Esophagus squamous epithelium (tissue), 5 donors: ENCODE results near the gene SEMA3F. TPM values are rescaled to one million over a fixed set of nuclear protein-coding genes. Genes with fewer than 3 reads are reported as not detected.
A peak's percentile ranks its signal among the peaks of the same experiment; 100 is the strongest.

ENCODE experiments used
- DNase-seq: peaks from one replicate; lab custom pipeline; 2025; lab: John Stamatoyannopoulos, UW
- H3K27ac ChIP-seq, 4 donors: fragments of 200-600 bp; sonication (generic); one replicate each; pipeline ENCODE4 v1.5.1; 2016 to 2019; ENCODE audit warnings: mild to moderate bottlenecking in 1 of 4
- H3K27me3 ChIP-seq, 4 donors: fragments of 200-600 bp; sonication (generic); 1 replicate in 3 of 4; 2 replicates in 1 of 4; pipeline versions ENCODE4 v1.5.1 to v1.6.0; 2017 to 2021; ENCODE audit warnings: antibody characterized with exemption in 1 of 4
- H3K36me3 ChIP-seq, 3 donors: fragments of 200-600 bp; sonication (generic); one replicate each; pipeline ENCODE4 v1.5.1; 2016 to 2019
- H3K4me1 ChIP-seq, 3 donors: fragments of 200-600 bp; sonication (generic); one replicate each; pipeline ENCODE4 v1.5.1; 2017 to 2019
- H3K4me3 ChIP-seq, 4 donors: fragments of 200-600 bp; sonication (generic); 1 replicate in 3 of 4; 2 replicates in 1 of 4; pipeline ENCODE4 v1.5.1; 2016 to 2019; ENCODE audit warnings: mild to moderate bottlenecking in 2 of 4, moderate library complexity in 1 of 4
- H3K9me3 ChIP-seq, 3 donors: fragments of 200-600 bp; sonication (generic); one replicate each; pipeline ENCODE4 v1.5.1; 2016 to 2019
- POLR2A ChIP-seq, 4 donors: fragments of 450-650 bp; IDR thresholded peaks; one replicate each; pipeline ENCODE4 v1.6.1; 2017; ENCODE audit warnings: antibody characterized with exemption in 4 of 4, mild to moderate bottlenecking in 4 of 4, moderate library complexity in 3 of 4
- WGBS, 2 donors: methylation state at CpG; one replicate each; pipeline ENCODE4 v1.1.5; 2018; 5-methylcytosine and 5-hydroxymethylcytosine counted together
- intact Hi-C: fragments of 100-400 bp; cut with DNase I; formaldehyde crosslinking; loops from one replicate; pipeline ENCODE4 v1.15.0; 2022
- total RNA-seq, 4 donors: library from RNA; depleted of rRNA; stranded (reverse); fragments of >200 nt; gene quantifications; one replicate each; pipeline ENCODE4 v1.1.0, GENCODE V29; 2016
- TF ChIP-seq, protein P1 (sequence below), 6 experiments: fragments of 450-650 bp in 4 of 6; fragments of 200-600 bp in 2 of 6; sonication (generic) in 2 of 6; IDR thresholded peaks; one replicate each; pipeline ENCODE4 v1.5.1; 2016 to 2019; ENCODE audit warnings: antibody characterized with exemption in 6 of 6, mild to moderate bottlenecking in 4 of 6, moderate library complexity in 4 of 6
- donor health status: DM: yes; HTN: yes; CAD: no.

The SEMA3F gene
- total RNA-seq, 4 donors from 2014 or later, result 56.8 to 146 (median 109) TPM

DNA sequence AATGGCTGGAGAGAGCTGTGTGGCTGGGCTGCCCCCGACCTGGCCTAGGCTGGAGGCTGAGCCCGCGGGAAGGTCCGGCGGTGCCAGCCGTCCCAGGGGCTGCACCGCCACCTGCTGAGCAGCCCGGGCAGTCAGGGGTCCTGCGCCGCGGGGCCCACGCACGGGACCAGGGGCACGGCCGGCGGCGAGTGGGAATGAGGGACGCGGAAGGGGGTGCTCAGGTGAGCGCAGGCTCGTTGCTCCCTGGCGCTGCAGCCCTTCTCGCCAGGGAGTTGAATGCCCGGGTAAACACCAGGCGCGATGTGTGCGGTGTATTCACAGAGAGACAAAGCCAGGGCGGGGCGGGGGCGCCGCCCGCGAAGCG is 666 bp upstream of the SEMA3F start:
- Histone ChIP-seq H3K36me3 (peaks cover 0 to 5% (median 0%) of the 10 kb centered on the region in 3 donors), H3K4me1 (peaks cover 41 to 95% (median 70%) of the 10 kb centered on the region in 3 donors), H3K27me3 (peaks cover 0 to 23% (median 0%) of the 10 kb centered on the region in 4 donors), H3K9me3 (no peaks in the 10 kb centered on the region), H3K27ac (peak overlapping the region; percentile 89 to 97 (median 92)), H3K4me3 (peak overlapping the region; percentile 65 to 86 (median 77))
- WGBS, 2 donors, result no CpG with 5 or more reads among the region's 34 CpGs
- DNase-seq, result no peak
- intact Hi-C loops, result no loop called here
- TF ChIP-seq, protein P1, sequence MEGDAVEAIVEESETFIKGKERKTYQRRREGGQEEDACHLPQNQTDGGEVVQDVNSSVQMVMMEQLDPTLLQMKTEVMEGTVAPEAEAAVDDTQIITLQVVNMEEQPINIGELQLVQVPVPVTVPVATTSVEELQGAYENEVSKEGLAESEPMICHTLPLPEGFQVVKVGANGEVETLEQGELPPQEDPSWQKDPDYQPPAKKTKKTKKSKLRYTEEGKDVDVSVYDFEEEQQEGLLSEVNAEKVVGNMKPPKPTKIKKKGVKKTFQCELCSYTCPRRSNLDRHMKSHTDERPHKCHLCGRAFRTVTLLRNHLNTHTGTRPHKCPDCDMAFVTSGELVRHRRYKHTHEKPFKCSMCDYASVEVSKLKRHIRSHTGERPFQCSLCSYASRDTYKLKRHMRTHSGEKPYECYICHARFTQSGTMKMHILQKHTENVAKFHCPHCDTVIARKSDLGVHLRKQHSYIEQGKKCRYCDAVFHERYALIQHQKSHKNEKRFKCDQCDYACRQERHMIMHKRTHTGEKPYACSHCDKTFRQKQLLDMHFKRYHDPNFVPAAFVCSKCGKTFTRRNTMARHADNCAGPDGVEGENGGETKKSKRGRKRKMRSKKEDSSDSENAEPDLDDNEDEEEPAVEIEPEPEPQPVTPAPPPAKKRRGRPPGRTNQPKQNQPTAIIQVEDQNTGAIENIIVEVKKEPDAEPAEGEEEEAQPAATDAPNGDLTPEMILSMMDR (IDR thresholded peaks at IDR 0.05), result peak in 3 of 6 experiments; percentile 31 to 35 (median 32)
- no peak for TF ChIP-seq POLR2A (IDR thresholded peaks at IDR 0.05)

DNA sequence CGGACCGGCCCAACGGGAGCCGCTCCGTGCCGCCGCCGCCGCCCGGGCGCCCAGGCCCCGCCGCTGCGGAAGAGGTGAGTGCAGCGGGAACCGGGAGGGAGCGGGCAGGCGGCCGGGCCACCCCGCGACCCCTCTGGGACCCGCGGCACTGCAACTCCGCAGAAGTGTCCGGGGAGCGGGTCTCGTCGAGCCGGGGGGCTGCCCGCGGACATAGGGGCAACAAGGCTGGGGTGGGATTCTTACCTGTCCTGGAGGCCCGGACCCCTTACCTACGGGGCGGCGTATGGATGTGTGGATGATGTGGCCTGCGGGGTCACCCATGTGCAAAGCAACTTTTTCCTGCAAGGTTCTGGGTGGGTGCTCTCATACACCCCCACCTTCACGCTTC is 361 bp downstream of the SEMA3F start:
- Histone ChIP-seq H3K27me3 (peaks cover 0 to 23% (median 0%) of the 10 kb centered on the region in 4 donors), H3K4me1 (peaks cover 43 to 95% (median 72%) of the 10 kb centered on the region in 3 donors), H3K27ac (peak overlapping the region; percentile 89 to 97 (median 94)), H3K9me3 (no peaks in the 10 kb centered on the region), H3K4me3 (peak overlapping the region; percentile 65 to 86 (median 77)), H3K36me3 (peaks cover 0 to 15% (median 0%) of the 10 kb centered on the region in 3 donors)
- no peak for TF ChIP-seq POLR2A (IDR thresholded peaks at IDR 0.05)
- TF ChIP-seq, protein P1 (IDR thresholded peaks at IDR 0.05), result no peak
- WGBS, 2 donors, result 7 to 13% methylated on average over 3 to 5 of the region's 37 CpGs
- no peak for DNase-seq
- intact Hi-C loops, result no loop called here

DNA sequence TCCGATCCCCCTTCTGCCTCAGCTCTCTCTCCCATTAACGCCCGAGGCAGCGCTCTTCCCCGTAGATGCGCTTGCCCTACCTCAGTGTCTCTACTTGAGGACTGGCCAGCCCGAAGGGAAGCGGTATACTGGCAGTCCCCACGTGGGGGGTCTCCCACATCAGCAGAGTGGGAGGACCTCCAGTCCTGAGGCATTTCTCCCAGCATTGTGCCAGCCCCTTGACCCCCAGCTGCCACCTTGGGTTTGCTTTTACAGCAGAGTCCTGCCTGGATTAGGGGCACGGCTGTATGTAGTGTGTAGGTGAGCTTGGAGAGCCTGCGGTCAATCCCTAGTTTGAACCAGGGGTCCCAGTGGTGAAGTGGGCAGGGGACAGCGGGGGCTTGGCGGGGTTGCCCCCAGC is 767 bp downstream of the SEMA3F start:
- peak overlapping the region; percentile 89 to 97 (median 94) for H3K27ac ChIP-seq
- no peak for DNase-seq

DNA sequence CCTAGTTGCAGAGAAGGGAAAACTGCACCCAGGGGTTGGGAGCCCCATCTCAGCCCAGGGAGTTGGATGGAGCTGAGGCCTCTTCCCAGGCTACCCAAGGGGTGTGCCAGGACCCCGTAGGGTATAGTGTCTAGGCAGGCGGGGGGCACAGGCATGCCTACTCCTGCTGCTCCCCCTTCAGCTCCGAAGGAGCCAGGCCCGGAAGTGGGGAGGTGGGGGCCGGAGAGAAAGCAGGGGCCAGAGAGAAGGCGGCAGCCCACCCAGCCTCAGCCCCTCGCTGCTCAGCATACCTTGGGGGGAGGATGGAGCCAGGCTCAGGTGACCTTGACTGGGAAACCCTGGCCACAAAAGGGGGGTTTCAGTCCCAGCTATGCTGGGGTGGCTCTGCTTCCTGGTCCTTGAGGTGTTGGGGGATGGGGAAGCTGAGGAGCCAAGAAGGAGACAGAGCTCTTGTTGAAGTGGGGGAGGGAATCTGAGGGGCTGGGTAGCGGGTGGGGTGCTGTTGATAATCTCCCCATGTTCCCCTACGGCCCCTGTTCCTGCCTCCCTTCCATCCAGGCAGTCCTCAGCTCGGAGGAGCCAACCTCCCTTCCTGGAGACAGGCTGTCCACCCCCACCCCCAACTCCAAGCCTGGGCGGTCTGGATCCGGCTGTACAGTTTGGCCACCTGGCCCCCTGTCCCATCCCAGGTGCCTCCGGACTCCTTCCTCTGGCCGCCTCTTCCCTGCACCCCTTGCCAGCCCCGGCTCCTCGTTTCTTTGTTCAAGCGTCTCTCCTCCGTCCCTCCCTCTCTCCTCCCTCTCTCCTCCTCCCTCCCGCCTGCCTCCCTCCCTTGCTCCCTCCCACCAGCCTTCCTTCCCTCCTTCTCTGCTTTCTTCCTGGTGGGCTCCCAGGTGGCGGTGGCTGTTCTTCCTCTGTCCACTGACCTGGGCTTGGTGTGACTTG is 1.7 kb downstream of the SEMA3F start:
- peaks cover 0 to 23% (median 0%) of the 10 kb centered on the region in 4 donors for H3K27me3 ChIP-seq
- intact Hi-C loops, result no loop called here
- peak overlapping the region; percentile 65 to 86 (median 77) for H3K4me3 ChIP-seq
- H3K36me3 ChIP-seq, result peaks cover 0 to 21% (median 0%) of the 10 kb centered on the region in 3 donors
- no peak for DNase-seq
- peaks cover 47 to 95% (median 72%) of the 10 kb centered on the region in 3 donors for H3K4me1 ChIP-seq
- no peaks in the 10 kb centered on the region for H3K9me3 ChIP-seq
- 15 to 21% methylated on average over 10 to 14 of the region's 20 CpGs for WGBS, 2 donors
- TF ChIP-seq POLR2A (IDR thresholded peaks at IDR 0.05), result peak in 3 of 4 donors; percentile 38 to 65 (median 40)
- TF ChIP-seq, protein P1 (IDR thresholded peaks at IDR 0.05), result no peak
- peak overlapping the region; percentile 89 to 97 (median 94) for H3K27ac ChIP-seq

More for the DNA sequence above, 767 bp downstream of the SEMA3F start:
- Histone ChIP-seq H3K36me3 (peaks cover 0 to 15% (median 0%) of the 10 kb centered on the region in 3 donors), H3K9me3 (no peaks in the 10 kb centered on the region), H3K4me3 (peak overlapping the region; percentile 65 to 86 (median 77)), H3K27me3 (peaks cover 0 to 23% (median 0%) of the 10 kb centered on the region in 4 donors), H3K4me1 (peaks cover 45 to 95% (median 72%) of the 10 kb centered on the region in 3 donors)
- WGBS, 2 donors, result 15% methylated on average over 11 of the region's 13 CpGs; no CpG with 5 or more reads in 1 of the 2 donors
- intact Hi-C loops, result no loop called here
- no peak for TF ChIP-seq POLR2A (IDR thresholded peaks at IDR 0.05)

DNA sequence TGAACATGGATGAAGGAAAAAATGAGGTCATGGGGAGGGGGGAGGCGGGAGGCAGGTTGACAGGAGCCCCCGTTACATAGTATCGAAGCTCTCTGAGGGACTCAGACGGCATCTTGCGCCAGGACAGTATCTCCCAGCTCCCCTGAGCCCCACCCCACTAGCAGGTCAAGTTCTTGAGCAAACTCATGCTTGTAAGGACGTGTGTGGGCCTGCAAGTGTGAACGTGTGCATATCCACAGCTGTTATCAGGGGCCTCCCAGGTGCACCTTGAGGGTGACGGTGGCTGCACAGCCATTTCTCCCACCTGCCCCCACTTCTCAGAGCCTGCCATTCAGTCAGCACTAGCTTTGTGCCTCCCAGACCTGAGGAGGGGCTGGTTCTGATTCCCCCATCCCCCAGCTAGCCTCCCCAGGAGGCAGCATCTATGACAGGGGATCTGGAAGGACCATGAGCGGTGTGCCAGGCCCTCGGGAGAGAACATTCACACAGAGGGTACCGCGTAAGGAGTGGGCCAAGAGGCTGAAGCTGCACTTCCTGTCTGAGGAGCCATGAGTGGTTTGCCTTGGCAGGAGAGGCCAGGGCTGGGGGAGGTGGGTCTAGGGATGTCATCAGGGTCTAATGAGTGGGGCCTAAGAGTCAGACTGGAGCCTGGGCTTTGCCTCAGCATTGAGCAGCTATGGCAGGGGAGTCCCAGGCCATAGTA is 2.9 kb downstream of the SEMA3F start:
- TF ChIP-seq, protein P1 (IDR thresholded peaks at IDR 0.05), result no peak
- TF ChIP-seq POLR2A (IDR thresholded peaks at IDR 0.05), result peak in 1 of 4 donors; percentile 36
- peaks cover 0 to 23% (median 0%) of the 10 kb centered on the region in 4 donors for H3K27me3 ChIP-seq
- intact Hi-C loops, result no loop called here
- H3K9me3 ChIP-seq, result no peaks in the 10 kb centered on the region
- no peak for DNase-seq
- H3K36me3 ChIP-seq, result peaks cover 0 to 32% (median 0%) of the 10 kb centered on the region in 3 donors
- 42 to 43% methylated on average over 7 to 11 of the region's 12 CpGs for WGBS, 2 donors
- H3K4me3 ChIP-seq, result peak overlapping the region; percentile 65 to 86 (median 77)
- peaks cover 59 to 95% (median 75%) of the 10 kb centered on the region in 3 donors for H3K4me1 ChIP-seq
- peak overlapping the region; percentile 89 to 97 (median 94) for H3K27ac ChIP-seq
